Heart left ventricle (tissue), 13 donors: ENCODE results near the gene D2HGDH.

ENCODE experiments used
- POLR2A ChIP-seq, 2 donors: fragments of 450-650 bp; IDR thresholded peaks; one replicate each; pipeline ENCODE4 v1.6.1; 2017; ENCODE audit warnings: antibody characterized with exemption in 2 of 2, mild to moderate bottlenecking in 2 of 2, moderate library complexity in 2 of 2
- TF ChIP-seq, protein P1 (sequence below), 12 donors: fragments of 200-600 bp; sonication (generic) in 4 of 12; IDR thresholded peaks; one replicate each; pipeline versions ENCODE4 v1.5.0 to v1.8.0; 2018 to 2022; ENCODE audit warnings: antibody characterized with exemption in 12 of 12, mild to moderate bottlenecking in 5 of 12
- donor health status: ischemic (EF 13 %, LVEDD 7.1; RV severe dilation, severe dysfunction).
- donor health status: DM: no; HTN: yes; CAD: no.
- donor health status: DM: no; HTN: no; CAD: no.
- donor health status: ischemic (EF 25% LVEDD 6.9; RV normal size, moderate dysfunction).
- donor health status: ischemic (EF 25% LVEDD 5.7; RV mildly dilated, moderate dysfunction).
- donor health status: ischemic (EF 35%, LVEDD 5.7; RV mildly dilated, moderate dysfunction).
- donor health status: nonischemic (EF 11% LVEDD 7.7; RV severe dilation, severe dysfunction).
- donor health status: DM: yes; HTN: yes; CAD: no.
- donor health status: PGD.
- donor health status: ischemic (EF 29% LVEDD 5.4; RV normal size, mild dysfunction).
- donor health status: nonischemic (EF 23%, LVEDD 6.1; RV moderate dilation, normal function).

GRCh38 chr2:241769819-241770184 lies 35.4 kb downstream of the D2HGDH start:
- TF ChIP-seq, protein P1, sequence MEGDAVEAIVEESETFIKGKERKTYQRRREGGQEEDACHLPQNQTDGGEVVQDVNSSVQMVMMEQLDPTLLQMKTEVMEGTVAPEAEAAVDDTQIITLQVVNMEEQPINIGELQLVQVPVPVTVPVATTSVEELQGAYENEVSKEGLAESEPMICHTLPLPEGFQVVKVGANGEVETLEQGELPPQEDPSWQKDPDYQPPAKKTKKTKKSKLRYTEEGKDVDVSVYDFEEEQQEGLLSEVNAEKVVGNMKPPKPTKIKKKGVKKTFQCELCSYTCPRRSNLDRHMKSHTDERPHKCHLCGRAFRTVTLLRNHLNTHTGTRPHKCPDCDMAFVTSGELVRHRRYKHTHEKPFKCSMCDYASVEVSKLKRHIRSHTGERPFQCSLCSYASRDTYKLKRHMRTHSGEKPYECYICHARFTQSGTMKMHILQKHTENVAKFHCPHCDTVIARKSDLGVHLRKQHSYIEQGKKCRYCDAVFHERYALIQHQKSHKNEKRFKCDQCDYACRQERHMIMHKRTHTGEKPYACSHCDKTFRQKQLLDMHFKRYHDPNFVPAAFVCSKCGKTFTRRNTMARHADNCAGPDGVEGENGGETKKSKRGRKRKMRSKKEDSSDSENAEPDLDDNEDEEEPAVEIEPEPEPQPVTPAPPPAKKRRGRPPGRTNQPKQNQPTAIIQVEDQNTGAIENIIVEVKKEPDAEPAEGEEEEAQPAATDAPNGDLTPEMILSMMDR (IDR thresholded peaks at IDR 0.05) = no peak
- no peak for TF ChIP-seq POLR2A (IDR thresholded peaks at IDR 0.05)
